K562 (cell line): ENCODE results near the gene HS6ST1.

Experiments
- CGGBP1 ChIP-seq: fragments of 250-450 bp; sonication (Bioruptor Pico); IDR thresholded peaks from 2 replicates; pipeline ENCODE4 v1.9.0; 2021; ENCODE audit warnings: mild to moderate bottlenecking
- TF ChIP-seq, protein P1 (sequence below): fragments of 250-450 bp; sonication (Bioruptor Pico); IDR thresholded peaks from 2 replicates; pipeline ENCODE4 v1.4.0; 2020; ENCODE audit warnings: mild to moderate bottlenecking, moderate library complexity
- TF ChIP-seq, protein P2 (sequence below), 2 experiments: IDR thresholded peaks; 2 replicates each; pipeline ENCODE4 v1.6.1; 2011; ENCODE audit warnings: borderline replicate concordance in 1 of 2, control low read depth in 1 of 2, low read depth in 1 of 2, low read length in 1 of 2, mild to moderate bottlenecking in 1 of 2, mixed read lengths in 1 of 2, moderate library complexity in 1 of 2; ENCODE audit not compliant: insufficient read depth in 1 of 2, insufficient read length in 1 of 2, poor library complexity in 1 of 2, severe bottlenecking in 1 of 2; ENCODE audit errors: extremely low read depth in 1 of 2

DNA sequence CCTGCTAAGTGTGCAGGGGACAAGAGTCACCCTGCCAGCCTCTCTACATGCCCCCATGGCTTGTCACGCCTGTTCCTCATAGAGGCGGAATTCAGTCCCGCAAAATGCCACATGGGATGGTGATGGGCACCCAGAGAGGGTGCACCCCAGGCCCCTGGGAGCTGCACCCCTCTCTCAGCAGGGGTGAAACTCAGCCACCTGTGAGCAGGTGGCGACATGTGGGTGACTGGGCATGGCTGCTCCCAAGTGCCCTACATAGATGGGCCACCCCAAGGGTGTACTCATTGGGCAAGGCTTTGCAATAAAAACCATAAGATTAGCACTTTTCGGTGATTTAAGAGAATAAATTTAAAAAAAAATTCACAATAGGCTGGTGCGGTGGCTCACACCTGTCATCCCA is 6.3 kb downstream of the HS6ST1 start:
- TF ChIP-seq, protein P1, sequence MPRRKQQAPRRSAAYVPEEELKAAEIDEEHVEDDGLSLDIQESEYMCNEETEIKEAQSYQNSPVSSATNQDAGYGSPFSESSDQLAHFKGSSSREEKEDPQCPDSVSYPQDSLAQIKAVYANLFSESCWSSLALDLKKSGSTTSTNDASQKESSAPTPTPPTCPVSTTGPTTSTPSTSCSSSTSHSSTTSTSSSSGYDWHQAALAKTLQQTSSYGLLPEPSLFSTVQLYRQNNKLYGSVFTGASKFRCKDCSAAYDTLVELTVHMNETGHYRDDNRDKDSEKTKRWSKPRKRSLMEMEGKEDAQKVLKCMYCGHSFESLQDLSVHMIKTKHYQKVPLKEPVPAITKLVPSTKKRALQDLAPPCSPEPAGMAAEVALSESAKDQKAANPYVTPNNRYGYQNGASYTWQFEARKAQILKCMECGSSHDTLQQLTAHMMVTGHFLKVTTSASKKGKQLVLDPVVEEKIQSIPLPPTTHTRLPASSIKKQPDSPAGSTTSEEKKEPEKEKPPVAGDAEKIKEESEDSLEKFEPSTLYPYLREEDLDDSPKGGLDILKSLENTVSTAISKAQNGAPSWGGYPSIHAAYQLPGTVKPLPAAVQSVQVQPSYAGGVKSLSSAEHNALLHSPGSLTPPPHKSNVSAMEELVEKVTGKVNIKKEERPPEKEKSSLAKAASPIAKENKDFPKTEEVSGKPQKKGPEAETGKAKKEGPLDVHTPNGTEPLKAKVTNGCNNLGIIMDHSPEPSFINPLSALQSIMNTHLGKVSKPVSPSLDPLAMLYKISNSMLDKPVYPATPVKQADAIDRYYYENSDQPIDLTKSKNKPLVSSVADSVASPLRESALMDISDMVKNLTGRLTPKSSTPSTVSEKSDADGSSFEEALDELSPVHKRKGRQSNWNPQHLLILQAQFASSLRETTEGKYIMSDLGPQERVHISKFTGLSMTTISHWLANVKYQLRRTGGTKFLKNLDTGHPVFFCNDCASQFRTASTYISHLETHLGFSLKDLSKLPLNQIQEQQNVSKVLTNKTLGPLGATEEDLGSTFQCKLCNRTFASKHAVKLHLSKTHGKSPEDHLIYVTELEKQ (CRISPR knock-in tag) = no peak
- TF ChIP-seq, protein P2, sequence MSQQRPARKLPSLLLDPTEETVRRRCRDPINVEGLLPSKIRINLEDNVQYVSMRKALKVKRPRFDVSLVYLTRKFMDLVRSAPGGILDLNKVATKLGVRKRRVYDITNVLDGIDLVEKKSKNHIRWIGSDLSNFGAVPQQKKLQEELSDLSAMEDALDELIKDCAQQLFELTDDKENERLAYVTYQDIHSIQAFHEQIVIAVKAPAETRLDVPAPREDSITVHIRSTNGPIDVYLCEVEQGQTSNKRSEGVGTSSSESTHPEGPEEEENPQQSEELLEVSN (IDR thresholded peaks at IDR 0.05; ENCODE audit: borderline replicate concordance in 1 of 2, extremely low read depth in 1 of 2, insufficient read depth in 1 of 2, insufficient read length in 1 of 2, low read depth in 1 of 2, low read length in 1 of 2, poor library complexity in 1 of 2, severe bottlenecking in 1 of 2) = no peak
- TF ChIP-seq CGGBP1 (CRISPR knock-in tag) = no peak
